Stimulated activated CD4-positive, alpha-beta T cell treated with anti-CD3 and anti-CD28 coated beads, TNF-alpha, amount 100 ng/mL, for 4 hours (primary cell): ENCODE data around the gene GDNF.

Experiments
- DNase-seq, 3 experiments: peaks; one replicate each; pipeline ENCODE4 v3.0.0-alpha.2; 2020; ENCODE audit warnings: low read depth in 3 of 3

The GDNF gene

DNA sequence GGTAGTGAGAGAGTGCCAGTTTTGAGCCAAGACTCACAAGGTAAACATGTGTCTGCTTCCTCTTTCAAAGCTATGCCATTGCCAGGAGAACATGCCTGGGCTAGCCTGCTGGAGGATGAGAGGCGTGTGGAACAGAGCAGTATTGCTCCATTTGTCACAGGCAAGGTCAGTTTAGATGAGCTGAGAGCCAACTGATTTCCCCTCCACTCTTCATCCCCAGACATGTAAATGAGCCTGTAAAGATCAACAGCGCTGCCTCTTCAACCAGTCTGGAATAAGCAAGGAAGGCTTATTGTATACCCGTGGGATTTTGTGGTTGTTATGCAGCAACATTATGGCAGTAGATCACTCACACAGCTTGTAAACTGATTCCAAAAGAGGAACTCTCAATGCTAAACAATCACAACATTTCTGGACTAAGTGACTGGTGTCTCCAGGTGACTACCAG, 8.2 kb upstream of the GDNF start:
- no peak for DNase-seq

DNA sequence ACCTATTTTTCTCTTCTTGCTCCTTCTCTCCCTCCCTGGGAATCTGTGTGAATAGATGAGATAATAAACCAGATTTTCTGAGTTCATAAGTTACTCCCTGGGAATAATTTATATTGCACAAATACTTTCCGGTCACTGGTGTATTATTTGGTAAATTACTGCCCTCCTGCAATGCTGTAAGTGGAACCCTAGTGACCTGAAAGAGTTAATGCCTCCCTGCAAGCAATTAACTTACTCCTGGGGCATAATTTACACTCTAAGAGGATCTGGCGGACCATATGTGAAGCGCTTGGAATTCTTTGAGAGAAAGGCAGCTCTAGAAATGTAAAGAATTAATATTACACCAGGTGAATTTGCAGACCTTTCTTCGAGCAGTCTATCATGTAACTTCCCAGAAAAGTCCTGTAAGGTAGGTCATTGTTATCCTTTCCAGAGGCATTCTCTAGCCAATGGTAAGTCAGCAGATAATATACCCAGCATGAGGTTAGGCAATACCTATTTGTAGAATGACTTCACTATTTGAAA, 7.0 kb upstream of the GDNF start:
- no peak for DNase-seq

DNA sequence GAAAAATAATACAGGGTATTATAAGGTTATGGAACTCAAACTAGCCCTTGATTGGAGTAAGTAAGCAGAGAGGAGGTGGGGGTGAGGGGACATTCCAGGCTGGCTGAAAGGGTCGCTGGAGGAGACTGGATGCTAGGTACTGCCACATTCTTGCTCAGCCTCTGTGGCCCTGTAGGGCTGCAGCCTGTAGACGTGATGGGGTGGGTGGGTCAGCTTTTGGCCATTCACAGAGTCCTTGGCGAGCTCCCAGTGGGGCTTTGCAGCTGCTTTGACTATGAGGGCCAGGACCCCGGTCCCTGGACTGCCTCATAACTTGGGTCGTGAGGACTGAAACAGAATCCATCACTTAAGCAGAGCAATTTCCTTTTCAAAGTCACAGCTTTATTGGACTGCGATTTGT, 4.2 kb upstream of the GDNF start:
- no peak for DNase-seq

DNA sequence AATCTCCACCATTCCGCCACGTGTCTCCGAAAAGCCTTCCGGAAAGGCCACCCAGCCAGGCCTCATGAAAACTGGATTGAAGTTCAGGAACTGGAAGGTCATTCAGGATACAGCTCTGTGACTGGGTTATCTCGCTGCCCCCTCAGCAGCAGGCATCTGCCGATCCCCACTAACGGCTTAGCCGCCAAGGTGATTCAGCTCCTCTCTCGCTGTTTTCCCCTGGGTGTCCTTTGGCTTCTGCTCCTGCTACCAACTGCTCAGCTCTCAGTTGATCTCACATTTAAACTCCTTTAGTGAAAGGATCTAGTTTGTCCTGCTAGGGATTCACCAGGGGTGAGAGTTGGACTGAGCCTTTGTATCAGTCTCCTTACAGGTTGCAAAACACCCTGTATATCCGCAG, 2.2 kb upstream of the GDNF start:
- no peak for DNase-seq

DNA sequence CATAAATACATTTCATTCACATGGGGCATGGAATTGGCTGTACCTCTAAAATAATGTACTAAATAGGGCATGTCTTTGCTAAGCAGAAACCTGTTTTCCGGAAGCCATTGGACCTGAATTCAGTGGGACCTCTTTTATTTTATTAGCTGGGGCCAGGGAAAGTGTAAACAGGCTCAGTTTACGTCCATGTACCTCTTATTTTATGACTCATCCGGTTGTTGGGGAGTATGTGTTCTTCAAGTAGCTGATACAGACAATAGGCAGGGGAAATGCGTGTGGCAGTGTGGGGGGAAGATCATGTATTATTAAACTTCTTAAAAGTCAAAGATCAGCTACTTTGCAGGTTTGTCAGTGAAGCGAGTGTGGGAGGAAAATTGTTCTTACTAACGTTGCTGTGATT, 1.4 kb upstream of the GDNF start:
- DNase-seq = no peak

DNA sequence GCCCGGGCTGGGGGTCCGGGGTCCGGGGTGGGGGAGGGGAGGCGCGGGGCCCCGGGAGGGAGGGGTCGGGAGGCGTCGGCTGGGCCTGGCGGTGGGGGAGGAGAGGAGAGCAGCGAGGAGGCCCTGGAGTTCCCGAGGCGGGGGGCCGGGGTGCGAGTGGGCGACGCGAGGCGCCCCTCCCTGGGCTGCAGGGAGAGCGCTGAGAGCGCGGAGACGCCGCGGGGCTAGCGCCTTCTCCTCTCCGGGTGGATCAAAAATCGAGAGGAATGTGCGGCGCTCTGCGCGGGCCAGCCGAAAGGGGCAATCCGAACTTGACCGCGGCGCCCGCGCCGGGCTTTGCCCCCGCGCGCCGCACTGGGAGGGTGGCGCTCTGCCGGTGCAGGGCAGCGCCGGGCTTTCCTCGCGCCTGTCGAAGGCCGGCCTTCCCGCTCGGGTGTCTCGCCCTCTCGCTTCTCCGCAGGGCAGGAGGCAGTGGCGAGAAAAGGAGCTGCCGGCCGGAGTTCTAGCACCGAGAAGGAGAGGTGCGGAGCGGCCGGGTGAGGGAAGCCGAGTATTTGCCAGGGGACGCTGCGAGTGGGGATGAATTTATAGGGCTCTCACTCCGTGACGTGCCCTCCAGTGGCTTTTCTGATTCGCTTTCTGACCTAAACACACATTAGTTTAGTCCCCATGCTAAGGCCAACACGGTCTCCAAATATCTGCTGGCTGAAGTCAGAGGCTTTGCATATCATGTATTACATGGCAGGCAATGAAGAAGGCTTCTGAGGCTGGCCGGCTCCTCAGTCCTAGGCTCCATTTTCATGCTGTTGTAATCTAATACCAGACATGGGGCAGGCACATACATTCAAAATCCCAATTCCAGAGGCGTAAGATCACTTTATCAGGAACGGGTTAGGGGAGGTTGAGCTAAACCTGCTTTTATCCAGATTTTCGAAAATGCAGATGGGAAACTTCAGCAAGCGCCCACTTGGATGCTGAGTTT, 503 bp upstream of the GDNF start:
- no peak for DNase-seq

DNA sequence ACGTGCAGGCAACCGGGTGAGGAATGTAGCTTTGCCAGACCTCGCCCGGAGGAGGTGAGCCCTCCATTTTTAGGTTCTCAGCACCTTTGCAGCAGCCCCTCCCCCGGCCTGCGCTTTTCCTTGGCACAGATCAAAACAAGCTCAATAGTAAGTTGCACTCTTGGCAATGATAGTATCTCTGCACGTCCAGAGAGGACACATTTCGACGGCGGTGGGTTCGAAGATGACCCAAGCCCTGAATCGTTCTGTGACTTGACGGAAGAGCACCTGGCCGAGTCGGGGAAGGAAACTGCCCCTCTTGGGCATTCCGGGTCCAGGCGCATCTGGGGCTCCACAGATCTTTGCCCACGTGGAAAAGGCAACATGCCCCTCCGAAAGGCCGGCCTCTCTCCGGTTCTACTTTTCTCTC, 904 bp downstream of the GDNF start:
- no peak for DNase-seq

DNA sequence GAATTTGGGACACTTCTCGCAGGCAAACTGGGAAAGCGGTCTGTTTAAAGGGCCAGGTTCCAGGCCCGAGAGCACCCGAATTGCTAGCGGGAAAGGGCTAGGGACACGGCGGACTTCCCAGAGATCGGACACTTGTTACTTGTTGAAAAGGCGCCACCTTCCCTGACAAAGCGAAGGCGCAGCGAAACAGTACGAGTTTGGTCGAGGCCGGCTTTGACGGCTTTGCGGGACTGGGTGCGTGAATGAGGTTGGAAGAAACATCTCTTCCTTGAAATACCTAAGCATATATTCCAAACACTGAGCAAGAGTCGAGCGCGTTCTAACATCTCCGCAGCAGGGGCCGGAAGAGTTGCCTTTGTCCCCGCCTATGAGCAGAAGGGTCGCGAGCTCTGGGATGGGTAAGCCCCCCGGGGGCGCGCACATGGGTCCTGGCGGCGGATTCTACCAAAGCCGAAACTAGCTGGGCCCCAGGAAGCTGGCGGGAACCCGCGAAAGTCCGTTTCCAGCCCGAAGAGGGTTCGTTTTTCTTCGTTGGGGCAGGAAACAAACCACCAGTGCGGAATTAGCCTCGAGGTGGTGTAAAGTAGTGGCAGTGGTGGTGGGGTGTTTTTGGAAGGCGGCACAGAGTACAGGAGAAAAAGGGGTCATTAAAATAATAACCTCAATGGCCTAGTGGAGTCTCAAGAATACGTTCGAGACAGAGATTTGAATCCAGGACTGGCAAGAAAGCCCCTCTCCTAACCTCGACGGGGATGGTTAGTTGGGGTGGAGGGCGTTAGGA, 1.5 kb downstream of the GDNF start:
- no peak for DNase-seq

DNA sequence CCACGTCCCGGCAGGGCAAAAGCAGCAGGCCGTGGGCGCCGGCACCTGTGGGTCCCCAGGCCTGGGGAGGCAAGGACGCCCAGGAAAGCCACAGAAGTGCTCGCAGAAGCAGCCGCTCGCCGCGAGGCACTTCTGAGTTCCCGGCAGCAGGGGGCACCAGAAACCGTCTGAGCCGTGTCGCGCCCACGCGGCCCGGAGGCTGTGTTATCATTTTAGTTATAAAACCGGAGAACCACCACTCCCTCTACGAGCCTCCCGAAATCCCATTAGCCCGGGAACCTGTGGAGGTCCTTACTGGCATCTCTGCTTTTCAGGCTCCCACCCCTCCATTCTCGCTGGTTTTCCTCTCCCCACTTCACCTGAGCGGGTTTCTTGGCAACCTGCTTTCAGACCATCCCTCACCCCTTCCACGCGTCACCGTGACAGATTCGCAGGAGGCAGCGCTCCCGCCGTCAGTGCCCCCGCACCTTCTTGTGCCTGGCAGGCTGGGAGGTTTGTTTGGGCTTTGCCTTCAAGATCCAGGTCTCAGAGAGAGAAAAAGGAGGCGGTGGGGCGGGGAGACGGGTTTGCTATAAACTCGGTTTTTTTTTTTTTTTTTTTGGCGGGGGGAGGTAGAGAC, 2.3 kb downstream of the GDNF start:
- DNase-seq = peak in 2 of 3 experiments; percentile 29 to 31

DNA sequence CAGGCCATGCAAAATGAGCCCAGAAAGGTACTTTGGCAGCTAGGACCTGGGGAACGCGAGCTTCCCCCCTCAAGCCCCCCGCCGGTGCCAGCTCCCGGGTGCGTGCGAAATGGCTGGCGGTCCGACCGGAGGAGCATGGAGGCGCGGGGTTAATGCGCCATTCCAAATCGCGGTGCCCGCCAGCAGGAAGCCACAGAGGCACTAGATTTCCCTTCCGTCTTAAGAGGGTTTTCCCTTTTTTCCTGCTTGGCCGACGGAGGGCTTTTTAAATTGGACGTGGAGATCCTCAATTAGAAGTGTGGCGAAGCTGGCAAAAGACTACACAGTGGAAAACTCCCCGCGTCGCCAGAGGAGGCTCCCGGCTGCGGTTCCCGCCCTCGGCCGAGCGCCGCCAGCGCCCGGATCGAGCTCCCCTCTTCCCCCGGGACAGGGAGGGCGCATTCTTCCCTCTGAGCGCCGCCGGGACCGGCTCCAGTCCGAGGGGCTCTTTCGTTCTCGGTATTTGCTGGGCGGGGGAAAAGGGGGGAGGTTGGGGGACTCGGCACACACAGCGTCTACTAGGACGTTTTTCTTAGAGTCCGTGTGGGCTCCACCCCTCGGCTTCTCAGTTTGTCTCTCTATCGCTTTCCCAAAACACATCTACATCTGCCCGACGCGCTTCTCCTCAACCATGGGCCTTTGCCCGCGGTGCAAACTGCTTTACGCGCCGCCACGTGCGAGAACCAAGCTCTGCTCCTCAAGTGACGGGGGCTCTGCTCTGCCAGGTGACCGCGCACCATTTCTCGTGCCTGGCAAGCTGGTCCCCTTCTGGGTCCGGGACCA, 3.0 kb downstream of the GDNF start:
- no peak for DNase-seq

DNA sequence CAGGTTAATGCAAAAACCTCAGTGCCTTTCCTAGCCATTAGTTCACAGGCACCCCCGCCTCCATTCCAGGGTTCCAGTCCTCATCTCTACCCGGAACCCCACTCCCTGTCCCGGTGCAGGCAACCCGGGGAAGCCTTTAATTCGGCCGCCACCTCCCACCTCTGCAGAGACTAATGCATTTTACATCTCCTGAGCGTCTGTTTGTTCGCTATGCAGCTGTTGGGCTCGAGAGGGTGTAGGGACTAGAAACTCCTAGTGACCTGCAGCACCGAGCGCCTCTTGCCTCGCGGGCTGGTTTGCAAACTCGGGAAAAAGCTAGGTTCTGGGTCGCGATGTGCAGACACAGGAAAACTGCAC, 3.6 kb downstream of the GDNF start:
- no peak for DNase-seq

DNA sequence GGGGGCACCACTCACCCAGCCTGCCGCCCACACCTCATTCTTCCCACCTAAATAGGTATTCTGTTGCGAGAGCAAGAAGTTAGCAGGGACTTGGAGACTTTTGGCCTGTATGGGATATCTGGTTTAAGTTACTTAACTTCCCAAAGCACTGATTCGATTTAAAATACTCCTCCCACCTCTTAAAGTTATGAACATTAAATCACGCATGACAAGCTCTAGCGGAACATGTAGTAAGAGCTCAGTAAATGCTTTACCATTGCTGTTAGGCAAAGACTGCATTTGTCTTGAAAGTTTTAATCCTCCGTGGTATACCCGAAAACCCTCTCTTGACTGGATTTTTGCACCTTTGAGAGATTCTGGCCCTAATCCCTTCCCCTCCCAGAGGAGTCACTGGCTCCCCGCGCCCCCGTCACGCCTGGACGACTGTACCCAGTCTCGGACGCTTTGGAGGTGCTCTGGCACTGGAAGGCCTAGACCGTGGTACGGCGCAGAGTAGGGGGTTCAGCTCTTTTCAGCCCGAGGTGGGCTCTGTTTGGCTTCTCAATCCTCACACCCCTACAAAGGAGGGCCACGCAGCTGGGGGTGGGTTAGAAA, 4.4 kb downstream of the GDNF start:
- no peak for DNase-seq

DNA sequence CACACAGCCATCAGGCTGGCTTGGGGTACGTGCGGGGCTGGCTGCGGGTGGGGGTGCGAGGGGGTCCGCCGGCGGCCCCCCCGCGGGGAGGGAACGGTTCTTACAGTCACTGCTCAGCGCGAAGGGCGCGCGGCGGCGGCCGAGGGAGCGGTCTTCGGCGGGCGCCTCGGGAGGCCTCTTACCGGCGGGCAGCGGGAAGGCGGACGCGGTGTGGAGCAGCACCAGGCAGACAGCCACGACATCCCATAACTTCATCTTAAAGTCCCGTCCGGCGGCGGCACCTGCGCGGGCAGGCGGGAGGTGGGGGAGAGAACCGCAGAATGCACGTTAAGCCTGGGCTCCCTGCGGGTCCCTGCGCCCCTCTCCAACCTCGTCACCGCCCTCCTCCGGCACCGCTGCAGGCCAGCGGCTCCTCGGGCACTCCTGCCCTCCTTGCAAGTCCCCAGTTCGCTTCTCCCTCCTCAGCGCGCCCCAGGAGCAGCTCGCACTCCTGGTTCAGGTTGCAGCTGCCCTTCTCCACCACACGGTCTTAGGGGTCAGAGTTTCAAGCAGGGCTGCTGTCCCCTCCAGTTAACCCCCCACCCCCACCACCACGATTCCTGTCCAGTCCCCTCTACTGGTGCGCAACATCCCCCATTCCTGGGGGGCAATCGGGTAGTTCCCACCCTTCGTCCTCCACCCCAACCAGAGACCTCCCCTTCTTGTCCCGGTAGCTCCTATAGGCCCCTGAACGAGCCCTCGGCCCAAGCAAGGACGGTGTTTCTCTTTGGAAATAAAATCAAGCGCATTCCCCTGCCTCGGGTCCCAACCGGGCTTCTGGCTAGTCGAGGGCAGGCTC, 5.1 kb downstream of the GDNF start:
- no peak for DNase-seq

DNA sequence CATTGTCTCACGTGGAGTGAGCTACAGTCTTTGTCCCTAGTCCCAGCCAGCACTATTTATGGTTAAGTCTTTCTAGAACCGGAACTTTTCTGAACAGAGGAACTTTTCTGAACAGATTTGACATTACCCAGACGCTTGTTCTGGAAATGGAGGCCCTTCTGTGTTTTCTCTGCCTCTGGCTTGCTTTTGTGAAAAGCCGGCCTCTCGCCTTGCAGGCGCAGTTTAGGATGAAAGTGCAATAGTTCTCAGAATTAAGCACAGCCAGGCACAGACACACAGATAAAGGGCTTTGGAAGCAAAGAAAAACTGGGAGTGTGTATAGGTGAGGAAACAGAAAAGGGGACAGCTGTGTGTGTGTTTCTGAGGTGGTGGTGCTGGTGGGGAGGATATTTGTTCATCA, 5.9 kb downstream of the GDNF start:
- no peak for DNase-seq

DNA sequence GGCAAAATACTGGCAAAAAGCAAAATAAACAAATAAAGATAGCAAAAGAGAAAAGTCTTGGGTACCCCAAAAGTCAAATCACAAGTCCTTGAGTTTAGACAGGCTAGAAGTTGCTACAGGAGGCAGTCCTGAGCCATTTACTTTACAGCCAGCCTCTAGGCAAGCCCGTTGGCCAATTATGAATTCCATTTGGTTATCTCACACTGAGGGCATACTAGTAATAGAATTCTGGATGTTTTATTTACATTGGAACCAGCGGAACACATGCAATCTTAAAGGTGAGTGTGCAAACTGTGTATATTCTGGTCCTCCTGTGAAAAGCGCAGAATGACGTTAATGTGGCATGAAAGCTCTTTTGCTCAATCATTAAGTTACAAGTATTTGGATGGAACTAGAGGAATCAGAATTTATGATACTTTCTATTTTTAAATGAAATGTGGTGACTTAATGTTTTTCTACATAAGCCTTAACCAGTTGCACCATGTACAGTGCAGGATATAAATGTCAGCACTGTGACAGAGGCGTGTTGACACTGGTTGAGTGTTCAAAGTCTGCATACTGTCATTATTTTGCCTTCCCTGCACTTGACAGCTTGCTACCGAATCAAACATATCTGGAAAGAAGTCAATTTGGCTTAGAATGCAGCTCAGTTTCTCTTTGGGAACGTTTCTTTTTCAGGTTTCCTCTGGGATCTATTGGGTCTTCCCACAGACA, 7.9 kb downstream of the GDNF start:
- no peak for DNase-seq

DNA sequence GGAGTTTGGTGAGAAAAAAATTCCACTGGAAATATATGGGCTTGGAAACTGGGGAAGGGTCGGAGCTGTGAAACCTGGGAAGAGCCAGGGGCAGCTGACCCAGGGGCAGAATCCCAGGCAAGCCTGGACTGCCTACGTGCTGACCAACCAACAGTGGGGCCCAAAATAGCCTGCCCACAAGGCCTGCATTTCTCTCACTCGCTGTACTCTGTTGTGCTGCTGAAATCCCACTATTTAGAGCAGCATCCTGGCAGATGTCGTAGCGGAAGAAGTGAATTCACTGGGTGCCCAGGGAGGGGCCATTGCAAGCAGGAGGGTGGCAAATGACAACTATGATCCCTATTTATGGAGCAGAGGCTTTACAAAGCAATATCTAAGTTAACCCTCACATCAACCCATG, 9.5 kb downstream of the GDNF start:
- no peak for DNase-seq

DNA sequence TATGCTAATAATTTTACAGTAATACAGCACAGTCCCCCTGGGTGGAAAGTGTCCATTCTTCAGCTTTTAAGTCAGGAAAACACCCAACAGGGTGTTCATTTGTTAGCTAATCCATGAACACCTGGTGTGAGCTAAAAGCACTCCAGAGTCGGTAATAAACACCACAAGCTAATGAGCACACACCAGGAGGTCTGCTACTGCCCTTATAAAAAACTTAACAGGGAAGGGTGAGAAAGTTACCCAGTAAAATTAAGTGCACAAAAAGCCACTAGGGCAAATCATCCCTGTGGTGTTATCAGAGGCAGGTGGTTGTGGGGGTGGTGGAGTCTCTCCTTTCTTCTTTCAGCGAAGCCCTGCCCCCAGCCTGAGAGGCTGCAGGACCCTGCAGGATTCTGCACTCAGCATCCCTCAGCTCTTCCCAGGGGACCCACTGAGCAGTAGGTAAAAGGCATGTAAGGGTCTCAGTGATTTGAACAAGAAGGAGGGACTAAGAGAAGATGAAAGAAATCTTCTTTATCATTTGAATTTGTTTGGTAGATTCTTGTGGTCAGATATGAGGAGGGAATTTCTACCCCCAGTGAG, 14.4 kb downstream of the GDNF start:
- DNase-seq = no peak

DNA sequence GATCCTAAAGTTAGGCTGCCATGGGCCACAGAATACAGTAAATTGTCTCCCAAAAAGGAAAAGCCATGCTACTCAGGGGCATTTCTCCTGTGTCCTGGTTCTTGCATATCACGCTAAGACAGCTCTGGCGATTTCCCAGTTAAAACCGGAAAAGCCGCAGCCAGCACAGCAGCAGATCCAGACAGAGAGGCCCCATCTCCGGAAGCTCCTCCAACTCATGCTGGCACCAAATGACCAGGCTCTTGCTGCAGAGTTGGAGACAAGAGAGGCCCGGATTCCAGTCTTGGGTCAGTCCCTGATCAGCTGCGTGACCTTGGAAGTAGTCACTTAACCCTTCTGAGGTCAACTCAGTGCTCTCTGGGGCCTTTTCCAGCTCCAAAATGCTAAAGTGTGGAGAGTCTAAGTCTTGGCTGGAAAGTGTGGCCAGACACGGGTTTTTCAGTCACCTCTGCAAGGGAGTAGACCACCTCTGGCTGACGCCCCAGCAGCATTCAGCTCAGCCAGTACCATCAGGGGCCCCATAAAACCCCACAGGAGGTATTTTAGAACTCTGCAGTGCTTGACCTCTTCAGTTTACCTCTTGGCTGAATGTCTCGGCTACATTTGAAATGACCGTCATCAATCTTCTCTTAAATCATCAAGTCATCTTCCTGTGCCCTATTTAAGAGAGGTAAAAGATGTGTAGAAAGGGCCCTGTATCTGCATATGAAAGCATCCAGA, 16.2 kb downstream of the GDNF start:
- no peak for DNase-seq
